IMR-90 (cell line): ENCODE data around the gene MYL6. TPM values are rescaled to one million over a fixed set of nuclear protein-coding genes. Genes with fewer than 3 reads are reported as not detected.

ENCODE experiments used
- ATAC-seq: fragments of 200-7000 bp; cut with Tn5 transposase; 2 replicates; pipeline ENCODE4 v1.9.1; 2020; ENCODE audit warnings: low read depth, mild to moderate bottlenecking, moderate library complexity
- BruUV-seq: library from RNA; stranded (reverse); fragments of 400-500 nt; replicated peaks from 2 replicates; lab custom pipeline; 2021; lab: Mats Ljungman, UMichigan
- CTCF ChIA-PET: fragments of 300-600 bp; formaldehyde crosslinking; extraction: SDS; loops from one replicate; lab custom pipeline; 2021; ENCODE audit warnings: antibody characterized with exemption; lab: Yijun Ruan, JAX
- POLR2A ChIA-PET: fragments of 300-600 bp; sonication (Branson Sonifier 250); formaldehyde crosslinking; loops from one replicate; lab custom pipeline; 2022; ENCODE audit warnings: antibody characterized with exemption; ENCODE audit not compliant: unreplicated experiment; lab: Charles Lee
- DNase-seq: peaks from one replicate; pipeline ENCODE4 v3.0.0; 2013
- H2AFZ ChIP-seq: replicated peaks from 2 replicates; pipeline ENCODE3; 2013; ENCODE audit warnings: low read length, mild to moderate bottlenecking; ENCODE audit not compliant: poor library complexity
- H2AK5ac ChIP-seq: 2 replicates; pipeline ENCODE4 v1.6.1; 2013; ENCODE audit warnings: low read depth, low read length, inconsistent platforms
- H2AK9ac ChIP-seq: replicated peaks from 2 replicates; pipeline ENCODE3; 2013; ENCODE audit warnings: mild to moderate bottlenecking, low read depth, low read length, moderate library complexity; ENCODE audit not compliant: poor library complexity
- H2BK120ac ChIP-seq: 2 replicates; pipeline ENCODE4 v1.6.1; 2013; ENCODE audit warnings: low read depth, low read length, inconsistent platforms
- H2BK15ac ChIP-seq: 3 replicates; pipeline ENCODE4 v1.6.1; 2013; ENCODE audit warnings: low read depth, low read length, inconsistent platforms
- H2BK20ac ChIP-seq: 2 replicates; pipeline ENCODE4 v1.6.1; 2013; ENCODE audit warnings: low read depth, mild to moderate bottlenecking, inconsistent platforms, low read length, moderate library complexity
- H2BK5ac ChIP-seq: 2 replicates; pipeline ENCODE4 v1.6.1; 2013; ENCODE audit warnings: mild to moderate bottlenecking, low read depth, low read length, inconsistent platforms; ENCODE audit not compliant: poor library complexity, severe bottlenecking
- H3K14ac ChIP-seq: replicated peaks from 2 replicates; pipeline ENCODE4 v1.6.1; 2013; ENCODE audit warnings: low read depth, low read length, inconsistent platforms
- H3K18ac ChIP-seq: 2 replicates; pipeline ENCODE4 v1.6.1; 2013; ENCODE audit warnings: low read depth, low read length, control low read depth
- H3K23ac ChIP-seq: 2 replicates; pipeline ENCODE4 v1.6.1; 2013; ENCODE audit warnings: low read depth, low read length, inconsistent platforms
- H3K27ac ChIP-seq: 2 replicates; pipeline ENCODE4 v1.5.1; 2013; ENCODE audit warnings: mild to moderate bottlenecking, control low read depth, low read length; ENCODE audit not compliant: insufficient read depth
- H3K27me3 ChIP-seq: 2 replicates; pipeline ENCODE4 v1.6.1; 2013; ENCODE audit warnings: low read length; ENCODE audit not compliant: control insufficient read depth, insufficient read depth
- H3K36me3 ChIP-seq: 2 replicates; pipeline ENCODE4 v1.6.1; 2013; ENCODE audit warnings: low read length, mixed read lengths; ENCODE audit not compliant: control insufficient read depth, insufficient read depth
- H3K4ac ChIP-seq: 2 replicates; pipeline ENCODE4 v1.6.1; 2013; ENCODE audit warnings: low read depth, low read length, inconsistent platforms
- H3K4me1 ChIP-seq: 2 replicates; pipeline ENCODE4 v1.6.1; 2013; ENCODE audit warnings: low read length, mixed read lengths; ENCODE audit not compliant: control insufficient read depth, insufficient read depth
- H3K4me2 ChIP-seq: 2 replicates; pipeline ENCODE4 v1.6.1; 2013; ENCODE audit warnings: low read depth, mild to moderate bottlenecking, control low read depth, low read length, moderate library complexity
- H3K4me3 ChIP-seq: 2 replicates; pipeline ENCODE4 v1.5.1; 2013; ENCODE audit warnings: low read depth, mild to moderate bottlenecking, control low read depth, low read length, moderate library complexity; ENCODE audit not compliant: insufficient read depth
- H3K56ac ChIP-seq: 2 replicates; pipeline ENCODE4 v1.6.1; 2013; ENCODE audit warnings: low read length, inconsistent platforms; ENCODE audit not compliant: insufficient read depth; ENCODE audit errors: extremely low read depth
- H3K79me1 ChIP-seq, 2 experiments: 2 replicates each; pipeline ENCODE4 v1.6.1; 2013; ENCODE audit warnings: low read length in 2 of 2, inconsistent platforms in 1 of 2, low read depth in 1 of 2
- H3K9ac ChIP-seq: 2 replicates; pipeline ENCODE4 v1.6.1; 2013; ENCODE audit warnings: low read depth, low read length, control low read depth
- H3K9me1 ChIP-seq: 2 replicates; pipeline ENCODE4 v1.6.1; 2013; ENCODE audit warnings: low read length, inconsistent platforms; ENCODE audit not compliant: insufficient read depth
- H3K9me3 ChIP-seq: 2 replicates; pipeline ENCODE4 v1.6.1; 2013; ENCODE audit warnings: low read length; ENCODE audit not compliant: control insufficient read depth, insufficient read depth
- H4K20me1 ChIP-seq: 2 replicates; pipeline ENCODE4 v1.6.1; 2013; ENCODE audit warnings: low read length, inconsistent platforms; ENCODE audit not compliant: insufficient read depth
- H4K5ac ChIP-seq: 2 replicates; pipeline ENCODE4 v1.6.1; 2013; ENCODE audit warnings: mild to moderate bottlenecking, low read depth, low read length, control low read depth
- H4K8ac ChIP-seq, 2 experiments: 2 replicates each; pipeline ENCODE4 v1.6.1; 2013; ENCODE audit warnings: low read depth in 2 of 2, low read length in 2 of 2, control low read depth in 1 of 2, inconsistent platforms in 1 of 2
- H4K91ac ChIP-seq: 2 replicates; pipeline ENCODE4 v1.6.1; 2013; ENCODE audit warnings: low read depth, low read length, inconsistent platforms; ENCODE audit not compliant: insufficient read depth
- CEBPB ChIP-seq: IDR thresholded peaks from 2 replicates; pipeline ENCODE4 v1.6.1; 2012; ENCODE audit warnings: low read depth, low read length, improper control_type of control experiment
- CHD1 ChIP-seq: IDR thresholded peaks from 2 replicates; pipeline ENCODE4 v1.6.1; 2012; ENCODE audit warnings: low read depth, low read length, improper control_type of control experiment
- CTCF ChIP-seq: conservative IDR thresholded peaks from 2 replicates; pipeline ENCODE4 v1.5.1; 2012; ENCODE audit warnings: mild to moderate bottlenecking, low read depth, low read length, improper control_type of control experiment
- ELK1 ChIP-seq: fragments of 150-350 bp; IDR thresholded peaks from 2 replicates; pipeline ENCODE4 v1.6.1; 2016; ENCODE audit warnings: low read depth, mild to moderate bottlenecking, low read length, moderate library complexity, borderline replicate concordance
- FOS ChIP-seq: fragments of 150-350 bp; IDR thresholded peaks from 2 replicates; pipeline ENCODE4 v1.6.1; 2016; ENCODE audit warnings: low read depth, low read length
- MAFK ChIP-seq: IDR thresholded peaks from 2 replicates; pipeline ENCODE4 v1.6.1; 2012; ENCODE audit warnings: low read depth, low read length, improper control_type of control experiment
- MAZ ChIP-seq: IDR thresholded peaks from 2 replicates; pipeline ENCODE4 v1.6.1; 2012; ENCODE audit warnings: low read depth, mild to moderate bottlenecking, low read length, improper control_type of control experiment, moderate library complexity, borderline replicate concordance
- MXI1 ChIP-seq: IDR thresholded peaks from 2 replicates; pipeline ENCODE4 v1.6.1; 2012; ENCODE audit warnings: low read depth, mild to moderate bottlenecking, low read length, moderate library complexity, borderline replicate concordance
- NFE2L2 ChIP-seq: fragments of 150-350 bp; IDR thresholded peaks from 2 replicates; pipeline ENCODE4 v1.6.1; 2016; ENCODE audit warnings: low read depth, mild to moderate bottlenecking, low read length
- POLR2A ChIP-seq: IDR thresholded peaks from 2 replicates; pipeline ENCODE4 v1.6.1; 2012; ENCODE audit warnings: mild to moderate bottlenecking, low read depth, low read length
- RAD21 ChIP-seq: IDR thresholded peaks from 2 replicates; pipeline ENCODE4 v1.6.1; 2012; ENCODE audit warnings: low read length, improper control_type of control experiment
- RCOR1 ChIP-seq: IDR thresholded peaks from 2 replicates; pipeline ENCODE4 v1.6.1; 2012; ENCODE audit warnings: mild to moderate bottlenecking, low read length, improper control_type of control experiment; ENCODE audit not compliant: insufficient replicate concordance
- RFX5 ChIP-seq: IDR thresholded peaks from 2 replicates; pipeline ENCODE4 v1.8.0; 2012; ENCODE audit warnings: low read depth, mild to moderate bottlenecking, low read length, moderate library complexity
- USF2 ChIP-seq: fragments of 150-350 bp; IDR thresholded peaks from 2 replicates; pipeline ENCODE4 v1.6.1; 2017; ENCODE audit warnings: mild to moderate bottlenecking, antibody characterized with exemption, low read length, low read depth
- WGBS, 2 experiments: methylation state at CpG; one replicate each; pipeline versions ENCODE4 v1.1.5 to v1.1.7; 2013; ENCODE audit warnings: missing lambda C conversion rate in 2 of 2; ENCODE audit not compliant: insufficient read length in 1 of 2; ENCODE audit errors: extremely low coverage in 2 of 2; 5-methylcytosine and 5-hydroxymethylcytosine counted together
- dilution Hi-C: fragments of 300-500 bp; cut with HindIII; formaldehyde crosslinking; loops from one replicate; pipeline ENCODE4 v1.14.3; 2018; ENCODE audit warnings: low sequenced_read_pairs; ENCODE audit not compliant: unreplicated experiment
- in situ Hi-C: fragments of 300-500 bp; cut with MboI; formaldehyde crosslinking; loops from 3 replicates; pipeline ENCODE4 v1.14.3; 2019; ENCODE audit warnings: low sequenced_read_pairs, inconsistent platforms, mixed read lengths
- intact Hi-C: fragments of 100-400 bp; cut with micrococcal nuclease; formaldehyde crosslinking; loops from 2 replicates; pipeline ENCODE4 v1.10.0; 2022
- polyA plus RNA-seq, 3 experiments: library from polyadenylated mRNA; depleted of rRNA; stranded (reverse); fragments of >200 nt; gene quantifications; 2 replicates each; pipeline ENCODE4 v1.2.3, GENCODE V29; 2012; ENCODE audit warnings: low replicate concordance in 1 of 3
- total RNA-seq: library from RNA; depleted of rRNA; stranded (reverse); fragments of >200 nt; gene quantifications from 2 replicates; pipeline ENCODE4 v1.2.3, GENCODE V29; 2012

Gene MYL6
- total and polyA plus RNA-seq, 2 of the 4 experiments (the other 2 are of a cell fraction): 4,816 to 6,979 TPM

- H3K27ac ChIP-seq: no peak overlapping the region
- H3K4me3 ChIP-seq: no peak overlapping the region
- no peak overlapping the region for H4K5ac ChIP-seq
- H3K9me1 ChIP-seq: no peaks in the 10 kb centered on the region; the same call in 1 of the 2 replicates
- H3K23ac ChIP-seq: no peak overlapping the region
- no peaks in the 10 kb centered on the region for H3K9me3 ChIP-seq
- no TSS peak for BruUV-seq
- H2AFZ ChIP-seq: peak overlapping the region; percentile 54
- peaks cover 83% of the 10 kb centered on the region for H3K36me3 ChIP-seq
- no peak overlapping the region for H2BK120ac ChIP-seq
- no peak for ATAC-seq
- H2BK20ac ChIP-seq: no peak overlapping the region
- TF ChIP-seq USF2 (no peak), ELK1 (no peak), RAD21 (no peak), MAZ (no peak), POLR2A (no peak; the same call in 1 of the 2 replicates), FOS (no peak), CHD1 (no peak), MAFK (no peak), CTCF (no peak), MXI1 (no peak), RFX5 (no peak), RCOR1 (no peak), CEBPB (no peak), NFE2L2 (no peak)
- H2BK5ac ChIP-seq: no peak overlapping the region
- H3K56ac ChIP-seq: no peak overlapping the region
- peaks cover 14 to 49% of the 10 kb centered on the region in 2 experiments for H3K79me1 ChIP-seq
- WGBS, 2 experiments: 96% methylated on average over 9 of the region's 17 CpGs; no CpG with 5 or more reads in 1 of the 2 experiments
- H2BK15ac ChIP-seq: no peak overlapping the region
- H4K20me1 ChIP-seq: peaks cover 59% of the 10 kb centered on the region
- H3K27me3 ChIP-seq: no peaks in the 10 kb centered on the region
- no peak overlapping the region for H3K9ac ChIP-seq
- CTCF ChIA-PET: interaction anchor here (0.6 kb wide), 1 partner anchor 10 kb away, joined by 3 read pairs; no protein-coding TSS in a partner anchor
- POLR2A ChIA-PET: no interaction called here
- in situ Hi-C loops: no loop called here
- dilution Hi-C loops: no loop called here
- H3K4me2 ChIP-seq: no peak overlapping the region
- H3K18ac ChIP-seq: no peak overlapping the region
- H3K4ac ChIP-seq: no peak overlapping the region
- no peak overlapping the region for H3K14ac ChIP-seq
- H2AK5ac ChIP-seq: no peak overlapping the region
- DNase-seq: no peak
- H4K8ac ChIP-seq: no peak overlapping the region
- H2AK9ac ChIP-seq: no peak overlapping the region
- intact Hi-C loops: no loop called here
- no peak overlapping the region for H4K91ac ChIP-seq
- peaks cover 13% of the 10 kb centered on the region for H3K4me1 ChIP-seq
Observed at GRCh38 chr12:56164345-56164729, 6.2 kb downstream of the MYL6 start.
